Inflammatory macrophage (primary cell): ENCODE results near the gene USF3.
A peak's percentile ranks its signal among the peaks of the same experiment; 100 is the strongest.

Experiments
- DNase-seq, 2 donors: peaks; one replicate each; pipeline ENCODE4 v3.0.0-alpha.2; 2020 to 2022
- total RNA-seq, 18 experiments: gene quantifications; one replicate each; lab custom pipeline; 2026; ENCODE audit warnings: mixed read lengths in 6 of 18, inconsistent platforms in 2 of 18; lab: John Stamatoyannopoulos, UW

The USF3 gene, protein sequence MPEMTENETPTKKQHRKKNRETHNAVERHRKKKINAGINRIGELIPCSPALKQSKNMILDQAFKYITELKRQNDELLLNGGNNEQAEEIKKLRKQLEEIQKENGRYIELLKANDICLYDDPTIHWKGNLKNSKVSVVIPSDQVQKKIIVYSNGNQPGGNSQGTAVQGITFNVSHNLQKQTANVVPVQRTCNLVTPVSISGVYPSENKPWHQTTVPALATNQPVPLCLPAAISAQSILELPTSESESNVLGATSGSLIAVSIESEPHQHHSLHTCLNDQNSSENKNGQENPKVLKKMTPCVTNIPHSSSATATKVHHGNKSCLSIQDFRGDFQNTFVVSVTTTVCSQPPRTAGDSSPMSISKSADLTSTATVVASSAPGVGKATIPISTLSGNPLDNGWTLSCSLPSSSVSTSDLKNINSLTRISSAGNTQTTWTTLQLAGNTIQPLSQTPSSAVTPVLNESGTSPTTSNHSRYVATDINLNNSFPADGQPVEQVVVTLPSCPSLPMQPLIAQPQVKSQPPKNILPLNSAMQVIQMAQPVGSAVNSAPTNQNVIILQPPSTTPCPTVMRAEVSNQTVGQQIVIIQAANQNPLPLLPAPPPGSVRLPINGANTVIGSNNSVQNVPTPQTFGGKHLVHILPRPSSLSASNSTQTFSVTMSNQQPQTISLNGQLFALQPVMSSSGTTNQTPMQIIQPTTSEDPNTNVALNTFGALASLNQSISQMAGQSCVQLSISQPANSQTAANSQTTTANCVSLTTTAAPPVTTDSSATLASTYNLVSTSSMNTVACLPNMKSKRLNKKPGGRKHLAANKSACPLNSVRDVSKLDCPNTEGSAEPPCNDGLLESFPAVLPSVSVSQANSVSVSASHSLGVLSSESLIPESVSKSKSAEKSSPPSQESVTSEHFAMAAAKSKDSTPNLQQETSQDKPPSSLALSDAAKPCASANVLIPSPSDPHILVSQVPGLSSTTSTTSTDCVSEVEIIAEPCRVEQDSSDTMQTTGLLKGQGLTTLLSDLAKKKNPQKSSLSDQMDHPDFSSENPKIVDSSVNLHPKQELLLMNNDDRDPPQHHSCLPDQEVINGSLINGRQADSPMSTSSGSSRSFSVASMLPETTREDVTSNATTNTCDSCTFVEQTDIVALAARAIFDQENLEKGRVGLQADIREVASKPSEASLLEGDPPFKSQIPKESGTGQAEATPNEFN (N-terminal part only)
- 10.5 to 96.2 (median 30.9) reads per million in 18 experiments for total RNA-seq

DNA sequence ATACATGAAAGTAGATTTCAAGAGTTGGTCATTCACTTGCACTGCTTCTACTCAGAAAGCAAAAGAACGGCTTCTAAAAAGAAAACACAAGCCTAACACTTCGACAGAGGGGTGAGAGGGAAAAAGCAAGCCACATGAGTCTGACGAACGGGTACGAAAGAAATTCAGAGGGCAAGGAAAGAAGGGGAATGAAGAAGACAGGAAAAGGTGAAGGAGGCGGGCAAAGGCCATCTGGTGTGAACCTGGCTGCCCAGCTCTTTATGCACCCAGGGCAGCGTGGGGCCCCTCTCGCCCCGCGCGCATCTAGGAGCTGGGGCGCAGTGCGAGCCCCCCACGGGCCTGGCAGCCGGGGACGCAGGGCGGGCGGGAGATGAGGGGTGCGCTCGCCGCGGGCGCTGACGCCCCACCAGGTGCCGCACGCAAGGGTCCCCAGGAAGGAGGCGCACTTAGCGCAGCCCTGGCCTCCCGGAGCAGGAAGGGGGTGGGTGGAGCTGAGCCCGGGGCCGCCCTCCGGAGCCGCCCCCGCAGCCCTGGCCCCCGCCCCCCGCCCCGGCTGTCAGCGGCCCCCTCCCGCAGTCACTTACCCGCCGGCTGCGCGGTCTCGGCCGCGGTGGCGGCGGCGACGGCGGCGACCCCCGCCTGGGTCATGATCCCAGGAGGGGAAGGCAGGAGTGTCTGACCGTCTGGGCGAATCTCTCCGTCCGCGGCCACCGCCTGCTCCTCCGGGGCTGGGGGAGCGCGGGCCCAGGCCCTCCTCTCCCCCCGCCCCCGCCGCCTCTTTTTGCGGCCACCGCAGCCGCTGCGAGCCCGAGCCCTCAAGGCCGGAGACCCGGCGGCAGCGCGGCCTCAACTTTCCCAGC lies at the start of gene USF3:
Gene USF3, minus strand, starts transcription at position 857 of the 860 bp plus-strand sequence. CDS start 21,764 bp downstream, outside the sequence.
- DNase-seq, result peak; percentile 28 to 60

- DNase-seq, result peak; percentile 96
Observed at GRCh38 chr3:113745756-113746547, 49.5 kb upstream of the USF3 start, which contains the start of gene NAA50. Gene NAA50 (minus strand): TSS chr3:113746249. CDS start chr3:113745949, 300 bp downstream.

DNA sequence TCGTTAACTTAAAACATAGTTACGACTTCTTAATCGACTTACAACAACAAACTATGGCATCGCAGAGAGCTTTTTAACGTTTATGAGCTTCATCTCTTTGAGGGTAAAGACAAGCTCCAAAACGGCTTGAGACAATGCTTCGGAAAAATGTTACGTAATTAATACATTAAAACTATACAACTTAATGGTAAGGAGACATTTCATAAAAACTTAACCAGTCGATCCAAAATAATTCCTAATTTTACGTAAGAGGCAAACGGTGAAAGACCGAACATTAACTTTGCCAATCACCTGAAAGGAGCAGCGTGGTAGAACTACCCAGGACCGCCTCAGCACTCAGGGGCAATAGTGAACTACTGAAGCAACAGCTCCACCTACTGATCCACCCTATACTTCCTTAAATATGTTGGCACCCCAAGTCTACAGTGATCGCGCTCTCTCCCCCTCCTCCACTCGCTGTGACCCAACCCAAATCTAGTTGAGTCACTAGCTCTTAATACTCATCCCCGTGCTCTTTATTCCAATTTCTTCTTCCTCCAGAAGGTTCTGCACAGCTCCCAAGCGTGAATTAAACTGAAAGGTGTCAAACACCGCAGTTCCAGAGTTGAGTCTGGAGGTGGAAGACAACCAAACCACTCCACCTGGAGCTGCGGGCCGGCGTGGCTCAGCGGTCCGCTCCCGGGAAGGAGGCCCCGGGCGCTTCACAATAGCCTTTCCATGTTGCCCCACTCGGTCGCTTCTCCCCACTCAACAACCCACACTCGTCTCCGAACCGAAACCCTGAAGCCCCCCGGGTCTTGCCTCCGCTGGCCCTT lies 48.7 kb upstream of the USF3 start:
- DNase-seq, result peak; percentile 92

GRCh38 chr3:113743006-113743630 lies 46.7 kb upstream of the USF3 start:
- DNase-seq, result no peak

DNA sequence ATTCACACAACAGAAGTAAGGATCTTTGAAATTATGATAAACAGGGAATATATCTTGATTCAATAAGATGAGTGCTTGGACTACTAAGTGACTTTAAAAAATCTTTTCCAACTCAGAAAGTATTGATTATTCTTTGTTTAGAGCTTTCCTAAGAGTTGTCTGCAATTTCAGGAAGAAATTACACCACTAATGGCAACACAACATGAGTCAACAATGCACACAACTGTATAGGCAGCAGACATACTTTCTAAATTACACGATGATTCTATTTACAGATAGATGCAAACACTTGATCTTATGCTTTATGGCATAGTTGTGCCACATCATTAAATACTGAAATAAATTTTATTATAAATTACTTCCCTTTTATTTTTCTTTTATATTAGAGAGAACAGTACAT lies 45.2 kb upstream of the USF3 start:
- DNase-seq, result peak; percentile 32 to 42

GRCh38 chr3:113741086-113741485 lies 44.6 kb upstream of the USF3 start:
- DNase-seq, result no peak

DNA sequence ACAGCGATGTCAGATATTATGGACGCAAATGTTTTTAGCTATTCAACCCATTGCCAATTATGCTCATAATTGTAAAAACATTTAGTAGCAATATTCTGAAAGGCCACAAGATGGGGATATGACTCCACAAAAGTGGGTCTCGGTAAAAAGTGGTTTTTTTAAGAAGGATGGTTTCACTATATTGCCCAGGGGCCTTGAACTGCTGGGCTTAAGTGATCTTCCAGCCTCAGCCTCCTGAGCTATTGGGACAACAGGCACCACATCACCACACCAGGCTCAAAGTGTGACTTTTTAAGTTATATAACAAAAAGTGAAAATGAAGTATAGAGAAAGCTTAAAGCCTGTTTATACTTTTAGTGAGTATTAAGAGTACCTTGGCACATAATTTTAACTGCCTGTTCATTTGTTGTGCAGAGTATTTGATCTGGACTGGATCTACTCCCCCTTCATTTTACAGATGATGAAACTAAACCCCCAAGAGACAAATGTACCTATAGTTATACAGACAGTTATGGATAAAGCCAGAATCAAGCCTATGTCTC lies 40.2 kb upstream of the USF3 start:
- DNase-seq, result peak; percentile 61 to 82

GRCh38 chr3:113731694-113732093 lies 35.3 kb upstream of the USF3 start:
- no peak for DNase-seq

DNA sequence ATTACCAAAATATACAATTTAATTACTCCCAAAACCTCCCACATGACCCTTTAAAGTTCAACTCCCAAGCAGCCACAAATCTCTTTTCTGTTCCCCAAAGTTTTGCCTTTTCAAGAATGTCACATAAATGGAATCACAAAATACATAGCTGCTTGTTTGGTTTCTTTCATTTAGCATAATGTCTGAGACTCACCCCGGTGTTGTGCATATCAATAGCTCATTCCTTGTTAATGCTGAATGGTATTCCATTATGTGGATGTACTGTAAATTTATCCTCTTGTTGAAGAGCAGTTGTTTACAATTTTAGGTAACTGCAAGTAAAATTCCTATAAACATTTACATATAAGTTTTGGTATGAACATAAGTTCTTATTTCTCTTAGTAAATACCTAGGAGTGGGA lies 34.1 kb upstream of the USF3 start:
- no peak for DNase-seq

- DNase-seq, result no peak
Observed at GRCh38 chr3:113728661-113729060, 32.2 kb upstream of the USF3 start.

DNA sequence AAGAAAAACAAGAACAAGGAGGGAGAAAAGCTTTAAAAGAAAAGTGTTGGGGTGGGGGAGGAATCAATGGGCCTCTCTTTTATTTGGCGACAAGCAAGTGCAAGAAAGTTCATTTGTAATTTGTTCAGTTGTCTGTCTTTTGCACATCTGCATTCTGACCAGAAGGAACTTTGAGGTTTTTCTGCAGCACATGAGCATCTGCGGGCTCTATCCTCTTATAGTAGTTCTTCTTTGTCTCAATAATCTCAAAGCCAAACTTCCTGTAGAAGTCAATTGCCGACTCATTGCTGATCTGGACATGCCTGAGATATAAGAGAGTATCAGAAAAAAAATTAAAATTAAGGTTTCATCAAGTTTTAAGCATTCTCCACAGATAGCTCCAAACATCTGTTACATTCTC lies 25.2 kb upstream of the USF3 start:
- peak in 1 of 2 donors; percentile 27 for DNase-seq

DNA sequence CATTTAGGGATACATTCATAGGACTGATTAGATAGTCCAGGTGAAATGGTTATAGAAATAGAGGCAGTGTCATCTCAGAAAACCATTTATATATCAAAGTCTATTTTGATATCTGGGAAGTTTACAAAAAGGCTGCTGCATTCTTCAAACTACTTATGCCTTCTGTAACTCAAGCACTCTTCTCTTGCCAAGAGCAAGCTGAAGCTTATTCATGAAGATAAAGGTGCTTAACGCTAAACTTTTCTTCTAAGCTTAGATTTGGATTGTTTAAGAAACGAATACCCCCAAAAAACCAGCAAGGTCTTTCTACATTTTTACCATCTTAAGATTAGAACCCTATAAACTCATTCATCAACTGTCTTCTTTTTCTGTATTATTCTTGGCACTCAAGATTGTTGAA lies 23.3 kb upstream of the USF3 start:
- no peak for DNase-seq

GRCh38 chr3:113719294-113719693 lies 22.9 kb upstream of the USF3 start:
- DNase-seq, result no peak

- no peak for DNase-seq
Observed at GRCh38 chr3:113717818-113718217, 21.4 kb upstream of the USF3 start.

DNA sequence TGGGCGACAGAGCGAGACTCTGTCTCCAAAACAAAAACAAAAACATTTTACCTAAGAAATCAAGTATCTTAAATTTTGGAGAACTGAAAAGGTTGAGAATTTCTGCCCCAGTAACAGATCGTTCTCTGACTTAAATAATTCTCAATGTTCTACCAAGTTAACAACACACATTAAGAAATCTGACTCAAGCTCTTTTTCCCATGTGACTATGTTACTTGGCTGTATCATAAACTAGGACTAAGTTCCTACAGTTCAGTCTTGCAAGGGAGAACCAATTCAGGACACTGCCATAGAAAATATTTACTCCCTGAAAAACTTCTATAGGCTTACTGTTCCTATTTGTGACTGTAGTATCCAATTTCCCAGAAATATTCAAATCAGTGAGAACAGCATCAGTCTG lies 20.9 kb upstream of the USF3 start:
- no peak for DNase-seq

GRCh38 chr3:113714702-113715101 lies 18.3 kb upstream of the USF3 start:
- no peak for DNase-seq

DNA sequence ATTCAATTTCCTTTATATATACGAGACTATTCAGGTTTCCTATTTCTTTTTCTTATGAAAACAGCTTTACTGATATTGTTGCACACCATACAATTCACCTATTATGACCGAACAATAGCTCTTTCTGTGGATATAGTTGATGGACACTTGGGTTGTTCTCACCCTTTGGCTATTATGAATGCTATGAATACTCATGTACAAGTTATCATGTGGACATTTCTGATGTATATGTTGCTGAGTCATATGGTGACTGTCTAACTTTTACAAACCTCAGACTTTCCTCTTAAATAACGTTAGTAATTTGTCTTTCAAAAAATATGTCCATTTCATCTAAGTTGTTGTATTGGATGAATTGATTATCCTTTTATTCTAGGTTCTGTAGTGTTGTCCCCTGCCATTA lies 15.7 kb upstream of the USF3 start:
- DNase-seq, result no peak

GRCh38 chr3:113707835-113708234 lies 11.4 kb upstream of the USF3 start:
- DNase-seq, result no peak

- no peak for DNase-seq
Observed at GRCh38 chr3:113698956-113699355, 2.5 kb upstream of the USF3 start.
